ENCODE data around the gene BEST1.

GRCh38 chr11:61918938-61919704 is 31.0 kb upstream of the BEST1 start:
- TF ChIP-seq POLR2AphosphoS5 (IDR thresholded peaks at IDR 0.05; ENCODE audit: low read depth, low read length) (no peak), POLR2A (IDR thresholded peaks at IDR 0.05; ENCODE audit: low read depth, low read length) (no peak), TAF1 (IDR thresholded peaks at IDR 0.05; ENCODE audit: borderline replicate concordance, low read depth, low read length) (no peak)

All from GM12892 (cell line).